ENCODE measurements around the gene NCAPD3. TPM values are rescaled to one million over a fixed set of nuclear protein-coding genes. Genes with fewer than 3 reads are reported as not detected.
A peak's percentile ranks its signal among the peaks of the same experiment; 100 is the strongest.

NCAPD3 gene
- total RNA-seq, 1 experiment from 2014 or later, result 63.0 TPM

DNA sequence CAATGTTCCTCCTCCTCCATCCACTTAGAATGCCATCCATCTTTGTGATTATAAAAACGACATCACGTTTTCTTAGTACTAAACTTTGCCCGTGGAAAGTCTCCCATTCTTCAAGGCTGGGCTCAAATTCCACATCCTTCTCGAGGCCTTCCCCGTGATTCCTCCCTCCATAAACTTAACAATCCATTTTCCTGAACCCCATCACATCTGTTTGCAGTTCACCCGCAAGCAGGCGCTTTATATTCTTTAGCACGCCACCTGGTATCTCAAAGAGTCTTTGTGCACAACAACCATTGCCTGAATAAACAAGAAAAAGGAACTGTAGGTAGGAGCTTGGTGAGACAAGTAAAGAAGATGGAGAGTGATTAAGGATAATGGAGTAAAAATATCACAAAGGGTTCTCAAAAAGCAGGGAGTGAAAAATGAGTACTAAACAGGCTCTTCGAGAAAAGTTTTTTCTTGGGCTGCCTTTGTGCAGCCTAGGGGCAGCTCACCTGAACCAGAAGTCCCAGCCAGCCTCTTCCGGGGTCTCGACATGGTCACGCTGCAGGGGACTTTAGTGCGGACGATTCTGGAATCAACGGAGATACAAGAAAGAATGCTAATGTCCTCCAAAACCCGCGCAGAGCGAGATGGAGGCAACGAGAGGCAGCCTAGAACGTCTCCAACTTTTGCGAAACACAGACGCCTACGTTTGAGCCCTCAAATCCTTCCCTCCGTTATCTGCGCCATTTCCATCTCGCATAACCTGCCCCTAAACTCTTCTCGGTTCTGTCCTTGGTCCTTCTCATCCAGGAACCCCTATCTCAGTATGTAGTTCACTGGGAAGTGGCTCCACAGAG, 28.8 kb upstream of the NCAPD3 start:
- peak overlapping the region; percentile 87 for H3K27ac Mint-ChIP-seq
- H3K9me3 Mint-ChIP-seq, result no peaks in the 10 kb centered on the region
- TF ChIP-seq OVOL2 (CRISPR knock-in tag; IDR thresholded peaks at IDR 0.05; ENCODE audit: borderline replicate concordance), result no peak
- TF ChIP-seq, protein P1, sequence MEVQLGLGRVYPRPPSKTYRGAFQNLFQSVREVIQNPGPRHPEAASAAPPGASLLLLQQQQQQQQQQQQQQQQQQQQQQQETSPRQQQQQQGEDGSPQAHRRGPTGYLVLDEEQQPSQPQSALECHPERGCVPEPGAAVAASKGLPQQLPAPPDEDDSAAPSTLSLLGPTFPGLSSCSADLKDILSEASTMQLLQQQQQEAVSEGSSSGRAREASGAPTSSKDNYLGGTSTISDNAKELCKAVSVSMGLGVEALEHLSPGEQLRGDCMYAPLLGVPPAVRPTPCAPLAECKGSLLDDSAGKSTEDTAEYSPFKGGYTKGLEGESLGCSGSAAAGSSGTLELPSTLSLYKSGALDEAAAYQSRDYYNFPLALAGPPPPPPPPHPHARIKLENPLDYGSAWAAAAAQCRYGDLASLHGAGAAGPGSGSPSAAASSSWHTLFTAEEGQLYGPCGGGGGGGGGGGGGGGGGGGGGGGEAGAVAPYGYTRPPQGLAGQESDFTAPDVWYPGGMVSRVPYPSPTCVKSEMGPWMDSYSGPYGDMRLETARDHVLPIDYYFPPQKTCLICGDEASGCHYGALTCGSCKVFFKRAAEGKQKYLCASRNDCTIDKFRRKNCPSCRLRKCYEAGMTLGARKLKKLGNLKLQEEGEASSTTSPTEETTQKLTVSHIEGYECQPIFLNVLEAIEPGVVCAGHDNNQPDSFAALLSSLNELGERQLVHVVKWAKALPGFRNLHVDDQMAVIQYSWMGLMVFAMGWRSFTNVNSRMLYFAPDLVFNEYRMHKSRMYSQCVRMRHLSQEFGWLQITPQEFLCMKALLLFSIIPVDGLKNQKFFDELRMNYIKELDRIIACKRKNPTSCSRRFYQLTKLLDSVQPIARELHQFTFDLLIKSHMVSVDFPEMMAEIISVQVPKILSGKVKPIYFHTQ (CRISPR knock-in tag; IDR thresholded peaks at IDR 0.05), result no peak
- no peak for TF ChIP-seq GABPB1 (CRISPR knock-in tag; IDR thresholded peaks at IDR 0.05)
- TF ChIP-seq ETV6 (CRISPR knock-in tag; IDR thresholded peaks at IDR 0.05), result 0 out of 2 replicates have a peak, but pooled peaks have one; percentile 1
- TF ChIP-seq, protein P2, sequence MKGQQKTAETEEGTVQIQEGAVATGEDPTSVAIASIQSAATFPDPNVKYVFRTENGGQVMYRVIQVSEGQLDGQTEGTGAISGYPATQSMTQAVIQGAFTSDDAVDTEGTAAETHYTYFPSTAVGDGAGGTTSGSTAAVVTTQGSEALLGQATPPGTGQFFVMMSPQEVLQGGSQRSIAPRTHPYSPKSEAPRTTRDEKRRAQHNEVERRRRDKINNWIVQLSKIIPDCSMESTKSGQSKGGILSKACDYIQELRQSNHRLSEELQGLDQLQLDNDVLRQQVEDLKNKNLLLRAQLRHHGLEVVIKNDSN (CRISPR knock-in tag; IDR thresholded peaks at IDR 0.05), result no peak
- DNase-seq (ENCODE audit: low spot score), result peak; percentile 29
- peaks cover 32% of the 10 kb centered on the region for H3K36me3 Mint-ChIP-seq
- ChIA-PET POLR2A (interaction anchor here (1.2 kb wide), 1 partner anchor 28 kb away, joined by 4 read pairs; the partner anchor contains the start of genes NCAPD3 and VPS26B), CTCF (interaction anchor here (1.0 to 1.6 kb wide), 4 partner anchors 8 to 11 kb away, joined by 3 to 13 read pairs (median 4); no protein-coding TSS in a partner anchor)
- H3K27me3 Mint-ChIP-seq (ENCODE audit: low read depth), result no peaks in the 10 kb centered on the region
- peaks cover 31% of the 10 kb centered on the region for H3K4me1 Mint-ChIP-seq
- H3K4me3 Mint-ChIP-seq, result peak overlapping the region; percentile 89
- ATAC-seq, result peak; percentile 26

DNA sequence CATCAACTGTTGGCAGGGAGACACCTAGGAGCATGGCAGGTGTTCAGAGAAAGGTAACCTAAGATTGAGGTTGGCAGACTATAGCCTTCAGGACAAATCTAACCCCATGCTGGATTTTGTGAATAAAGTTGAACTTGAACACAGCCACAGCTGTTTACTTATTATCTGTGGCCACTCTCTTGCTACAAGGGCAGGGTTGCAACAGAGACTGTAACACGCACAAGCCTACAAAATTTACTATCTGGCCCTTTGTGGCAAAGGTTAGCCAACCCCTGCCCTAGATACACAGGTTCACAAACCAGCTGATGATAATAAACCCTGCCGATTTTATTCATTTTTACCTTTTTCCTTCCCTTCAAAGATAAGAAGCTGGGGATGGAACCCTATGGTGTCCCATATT, 26.9 kb upstream of the NCAPD3 start:
- TF ChIP-seq, protein P1 (CRISPR knock-in tag; IDR thresholded peaks at IDR 0.05), result no peak
- TF ChIP-seq, protein P3, sequence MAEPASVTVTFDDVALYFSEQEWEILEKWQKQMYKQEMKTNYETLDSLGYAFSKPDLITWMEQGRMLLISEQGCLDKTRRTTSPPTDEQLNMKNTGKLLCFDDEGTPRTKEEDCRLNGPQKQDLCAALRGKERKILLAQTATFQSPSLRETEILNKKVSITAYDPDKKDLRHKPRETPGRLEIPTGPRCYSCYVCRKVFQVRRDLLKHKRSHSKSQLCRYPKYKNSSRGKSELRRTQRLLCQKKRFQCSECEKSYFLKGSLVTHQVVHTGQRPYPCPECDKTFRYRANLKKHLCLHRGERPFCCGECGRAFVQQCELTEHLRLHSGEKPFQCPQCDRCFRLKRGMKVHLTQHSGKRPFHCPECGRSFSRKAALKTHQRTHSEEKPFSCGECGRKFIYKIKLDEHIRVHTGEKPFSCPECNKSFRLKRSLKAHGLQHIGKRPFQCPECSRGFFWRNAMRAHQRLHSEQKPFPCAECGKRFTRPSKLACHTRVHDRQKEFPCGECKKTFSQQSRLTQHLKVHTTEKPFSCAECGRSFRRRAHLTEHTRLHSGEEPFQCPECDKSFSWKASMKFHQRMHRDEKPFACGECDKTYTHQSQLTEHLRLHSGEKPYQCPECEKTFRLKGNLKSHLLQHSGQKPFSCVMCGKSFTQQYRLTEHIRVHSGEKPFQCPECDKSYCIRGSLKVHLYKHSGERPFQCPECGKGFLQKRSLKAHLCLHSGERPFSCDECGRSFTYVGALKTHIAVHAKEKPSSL (CRISPR knock-in tag; conservative IDR thresholded peaks at IDR 0.05), result no peak
- TF ChIP-seq CREM (CRISPR knock-in tag; IDR thresholded peaks at IDR 0.05) (no peak), GTF2I (CRISPR knock-in tag; conservative IDR thresholded peaks at IDR 0.05) (no peak), FOXK1 (CRISPR knock-in tag; IDR thresholded peaks at IDR 0.05) (no peak), ZNF232 (CRISPR knock-in tag; IDR thresholded peaks at IDR 0.05) (no peak), ZNF416 (CRISPR knock-in tag; IDR thresholded peaks at IDR 0.05) (no peak), RORB (CRISPR knock-in tag; IDR thresholded peaks at IDR 0.05) (no peak), FOXJ3 (CRISPR knock-in tag; IDR thresholded peaks at IDR 0.05; ENCODE audit: borderline replicate concordance) (no peak), MYBL2 (CRISPR knock-in tag; IDR thresholded peaks at IDR 0.05) (no peak)
- TF ChIP-seq, protein P4, sequence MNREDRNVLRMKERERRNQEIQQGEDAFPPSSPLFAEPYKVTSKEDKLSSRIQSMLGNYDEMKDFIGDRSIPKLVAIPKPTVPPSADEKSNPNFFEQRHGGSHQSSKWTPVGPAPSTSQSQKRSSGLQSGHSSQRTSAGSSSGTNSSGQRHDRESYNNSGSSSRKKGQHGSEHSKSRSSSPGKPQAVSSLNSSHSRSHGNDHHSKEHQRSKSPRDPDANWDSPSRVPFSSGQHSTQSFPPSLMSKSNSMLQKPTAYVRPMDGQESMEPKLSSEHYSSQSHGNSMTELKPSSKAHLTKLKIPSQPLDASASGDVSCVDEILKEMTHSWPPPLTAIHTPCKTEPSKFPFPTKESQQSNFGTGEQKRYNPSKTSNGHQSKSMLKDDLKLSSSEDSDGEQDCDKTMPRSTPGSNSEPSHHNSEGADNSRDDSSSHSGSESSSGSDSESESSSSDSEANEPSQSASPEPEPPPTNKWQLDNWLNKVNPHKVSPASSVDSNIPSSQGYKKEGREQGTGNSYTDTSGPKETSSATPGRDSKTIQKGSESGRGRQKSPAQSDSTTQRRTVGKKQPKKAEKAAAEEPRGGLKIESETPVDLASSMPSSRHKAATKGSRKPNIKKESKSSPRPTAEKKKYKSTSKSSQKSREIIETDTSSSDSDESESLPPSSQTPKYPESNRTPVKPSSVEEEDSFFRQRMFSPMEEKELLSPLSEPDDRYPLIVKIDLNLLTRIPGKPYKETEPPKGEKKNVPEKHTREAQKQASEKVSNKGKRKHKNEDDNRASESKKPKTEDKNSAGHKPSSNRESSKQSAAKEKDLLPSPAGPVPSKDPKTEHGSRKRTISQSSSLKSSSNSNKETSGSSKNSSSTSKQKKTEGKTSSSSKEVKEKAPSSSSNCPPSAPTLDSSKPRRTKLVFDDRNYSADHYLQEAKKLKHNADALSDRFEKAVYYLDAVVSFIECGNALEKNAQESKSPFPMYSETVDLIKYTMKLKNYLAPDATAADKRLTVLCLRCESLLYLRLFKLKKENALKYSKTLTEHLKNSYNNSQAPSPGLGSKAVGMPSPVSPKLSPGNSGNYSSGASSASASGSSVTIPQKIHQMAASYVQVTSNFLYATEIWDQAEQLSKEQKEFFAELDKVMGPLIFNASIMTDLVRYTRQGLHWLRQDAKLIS (CRISPR knock-in tag; IDR thresholded peaks at IDR 0.05; ENCODE audit: borderline replicate concordance), result no peak
- ChIA-PET CTCF (no interaction called here), POLR2A (no interaction called here)
- Mint-ChIP-seq H3K36me3 (peaks cover 32% of the 10 kb centered on the region), H3K9me3 (no peaks in the 10 kb centered on the region), H3K27me3 (ENCODE audit: low read depth) (no peaks in the 10 kb centered on the region), H3K27ac (no peak overlapping the region), H3K4me3 (no peak overlapping the region), H3K4me1 (peaks cover 28% of the 10 kb centered on the region)
- ATAC-seq, result no peak
- no peak for DNase-seq (ENCODE audit: low spot score)
